ENCODE results near the gene BBLN.
"Not testable (repeated sequence)": the region's sequence is repeated elsewhere in the genome, so short reads cannot be mapped to it uniquely, and the experiment has no call there.

BBLN gene

GRCh38 chr9:128159784-128160602 lies at the start of gene BBLN:
BBLN (plus strand) TSS chr9:128160265; CDS start chr9:128160408, 143 bp downstream.
- in situ Hi-C loops (cut with MboI; ENCODE audit: low sequenced_read_pairs): no loop called here

DNA sequence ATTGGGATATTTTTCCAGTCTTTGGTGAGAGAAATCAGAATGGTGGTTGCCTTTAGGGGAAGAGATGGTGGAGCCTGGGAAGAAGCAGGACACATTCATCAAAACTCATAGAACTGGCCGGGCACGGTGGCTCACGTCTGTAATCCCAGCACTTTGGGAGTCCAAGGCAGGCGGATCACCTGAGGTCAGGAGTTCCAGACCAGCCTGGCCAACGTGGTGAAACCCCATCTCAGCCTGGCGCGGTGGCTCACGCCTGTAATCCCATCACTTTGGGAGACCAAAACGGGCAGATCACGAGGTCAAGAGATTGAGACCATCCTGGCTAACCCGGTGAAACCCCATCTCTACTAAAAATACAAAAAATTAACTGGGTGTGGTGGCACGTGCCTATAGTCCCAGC lies 48.3 kb upstream of the BBLN start:
- in situ Hi-C loops (cut with MboI; ENCODE audit: low sequenced_read_pairs): not testable (repeated sequence)

DNA sequence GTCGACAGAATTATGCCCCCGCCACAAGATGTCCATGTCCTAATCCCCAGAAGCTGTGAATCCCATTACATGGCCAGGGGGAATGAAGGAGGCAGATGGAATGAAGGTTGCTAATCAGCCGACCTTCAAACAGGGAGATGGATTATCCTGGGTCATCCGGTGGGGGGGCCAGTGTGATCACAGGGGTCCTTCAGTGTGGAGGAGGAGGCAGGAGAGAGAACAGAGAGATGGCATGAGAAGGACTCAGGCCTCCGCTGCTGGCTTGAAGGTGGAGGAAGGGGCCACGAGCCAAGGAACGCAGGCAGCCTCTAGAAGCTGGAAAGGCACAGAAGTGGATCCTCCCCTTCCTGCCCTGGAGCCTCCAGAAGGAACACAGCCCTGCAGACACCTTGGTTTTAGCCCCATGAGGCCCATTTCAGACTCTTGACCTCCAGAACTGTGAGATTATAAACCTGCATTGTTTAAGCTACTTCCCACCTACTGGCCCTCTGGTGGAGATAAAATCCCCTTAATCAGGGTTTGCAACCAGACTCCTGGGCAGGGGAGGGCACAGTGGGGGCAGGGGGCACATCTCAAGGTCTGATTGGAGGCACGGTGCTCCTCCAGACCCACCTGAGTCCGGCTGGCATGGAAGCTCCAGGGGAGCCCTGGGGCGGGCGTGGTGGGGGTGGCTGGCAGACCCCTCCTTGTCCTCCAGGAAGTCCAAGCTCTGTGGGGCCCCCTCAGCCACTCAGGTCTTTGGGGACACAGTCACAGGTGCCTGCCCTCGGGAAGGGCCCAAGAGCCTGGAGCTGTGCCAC lies 46.3 kb upstream of the BBLN start:
- in situ Hi-C loops (cut with MboI; ENCODE audit: low sequenced_read_pairs): no loop called here

DNA sequence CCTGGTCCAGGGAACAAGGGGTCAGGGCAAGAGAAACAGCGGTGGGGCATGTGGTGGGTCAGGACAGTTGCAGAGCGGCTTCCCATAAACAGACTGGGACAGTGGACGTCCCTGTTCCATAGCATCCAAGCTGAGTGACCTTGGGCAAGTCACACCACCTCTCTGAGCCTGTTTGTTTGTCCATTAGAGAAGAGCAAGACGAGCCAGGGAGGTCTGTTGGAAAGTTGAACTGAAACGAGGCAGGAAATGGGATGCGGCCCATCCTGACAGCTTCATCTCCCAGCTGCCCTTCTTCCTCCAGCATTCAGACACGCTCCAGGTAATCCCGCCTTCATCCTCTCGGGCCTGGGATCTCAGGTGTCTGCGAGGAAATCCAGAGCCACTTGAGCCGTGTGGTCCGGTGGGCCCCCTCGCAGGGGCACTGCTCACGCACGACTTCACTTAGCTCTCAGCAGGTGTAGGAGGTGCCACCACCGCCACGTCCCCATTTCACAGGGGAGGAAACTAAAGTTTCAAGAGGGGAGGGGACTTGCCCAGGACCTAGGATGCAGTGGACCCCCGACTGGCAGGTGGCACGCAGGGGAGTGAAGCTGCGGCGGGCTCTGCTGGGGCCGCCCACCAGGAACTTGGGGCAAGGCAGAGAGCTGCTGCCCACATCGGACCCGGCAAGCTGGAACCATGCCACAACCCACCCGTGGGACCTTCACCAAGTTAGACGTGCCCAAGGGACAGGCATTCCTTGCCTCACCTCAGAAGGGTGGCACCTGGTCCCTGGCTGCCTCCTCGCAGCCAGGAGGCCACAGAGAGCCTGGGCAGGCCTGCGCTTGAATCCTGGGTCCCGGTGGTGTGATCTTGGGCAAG lies 45.5 kb upstream of the BBLN start:
- in situ Hi-C loops (cut with MboI; ENCODE audit: low sequenced_read_pairs): no loop called here

- in situ Hi-C loops (cut with MboI; ENCODE audit: low sequenced_read_pairs): no loop called here
Observed at GRCh38 chr9:128115187-128116103, 44.6 kb upstream of the BBLN start.

DNA sequence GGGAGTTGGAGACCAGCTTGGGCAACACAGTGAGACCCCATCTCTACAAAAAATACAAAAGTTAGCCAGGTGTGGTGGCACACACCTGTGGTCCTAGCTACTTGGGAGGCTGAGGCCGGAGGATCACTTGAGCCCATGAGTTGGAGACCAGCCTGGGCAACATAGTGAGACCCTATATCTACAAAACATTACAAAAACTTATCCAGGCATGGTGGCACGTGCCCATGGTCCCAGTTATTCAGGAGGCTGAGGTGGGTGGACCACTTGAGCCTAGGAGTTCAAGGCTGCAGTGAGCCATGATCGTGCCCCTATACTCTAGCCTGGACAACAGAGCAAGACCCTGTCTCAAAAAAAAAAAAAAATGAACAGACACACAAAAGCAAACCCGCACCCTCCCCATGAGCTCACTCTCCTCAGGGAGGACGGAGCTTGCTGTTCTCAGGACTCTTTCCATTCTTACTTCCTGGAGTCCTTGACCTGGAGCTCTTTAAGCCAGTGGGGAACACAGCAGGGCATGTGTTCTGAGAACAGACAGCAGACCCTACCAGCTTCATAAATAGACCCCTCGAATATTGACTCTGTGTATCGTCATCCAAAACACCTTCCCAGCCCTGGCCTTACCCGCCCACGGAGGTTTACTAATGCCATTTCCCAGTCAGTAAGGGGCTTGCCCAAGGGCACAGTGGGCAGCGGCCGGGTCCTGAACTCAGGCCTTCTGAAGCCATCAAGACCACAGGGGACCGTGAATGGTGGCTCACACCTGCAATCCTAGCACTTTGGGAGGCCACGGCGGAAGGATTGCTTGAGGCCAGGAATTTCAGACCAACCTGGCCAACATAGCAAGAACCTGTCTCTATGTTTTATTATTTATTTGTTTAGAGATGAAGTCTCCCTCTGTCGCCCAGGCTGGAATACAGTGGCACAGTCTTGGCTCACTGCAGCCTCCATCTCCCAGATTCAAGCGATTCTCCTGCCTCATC lies 43.7 kb upstream of the BBLN start:
- in situ Hi-C loops (cut with MboI; ENCODE audit: low sequenced_read_pairs): no loop called here

- in situ Hi-C loops (cut with MboI; ENCODE audit: low sequenced_read_pairs): no loop called here
Observed at GRCh38 chr9:128117613-128118471, 42.2 kb upstream of the BBLN start.

DNA sequence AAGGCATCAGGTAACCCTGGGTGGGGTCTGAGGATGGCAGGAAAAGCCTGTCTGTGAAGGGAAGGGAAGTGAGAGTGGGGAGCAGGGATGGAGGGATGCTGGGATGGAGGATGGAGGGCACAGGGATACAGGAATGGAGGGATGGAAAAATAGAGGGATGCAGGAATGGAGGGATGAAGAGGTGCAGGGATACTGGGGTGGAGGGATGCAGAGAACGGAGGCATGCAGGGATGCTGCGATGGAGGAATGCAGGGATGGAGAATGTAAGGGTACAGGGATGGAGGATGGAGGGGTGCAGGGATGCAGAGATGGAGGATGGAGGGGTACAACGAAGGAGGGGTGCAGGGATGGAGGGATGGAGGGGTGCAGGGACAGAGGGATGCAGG lies 41.6 kb upstream of the BBLN start:
- in situ Hi-C loops (cut with MboI; ENCODE audit: low sequenced_read_pairs): no loop called here

DNA sequence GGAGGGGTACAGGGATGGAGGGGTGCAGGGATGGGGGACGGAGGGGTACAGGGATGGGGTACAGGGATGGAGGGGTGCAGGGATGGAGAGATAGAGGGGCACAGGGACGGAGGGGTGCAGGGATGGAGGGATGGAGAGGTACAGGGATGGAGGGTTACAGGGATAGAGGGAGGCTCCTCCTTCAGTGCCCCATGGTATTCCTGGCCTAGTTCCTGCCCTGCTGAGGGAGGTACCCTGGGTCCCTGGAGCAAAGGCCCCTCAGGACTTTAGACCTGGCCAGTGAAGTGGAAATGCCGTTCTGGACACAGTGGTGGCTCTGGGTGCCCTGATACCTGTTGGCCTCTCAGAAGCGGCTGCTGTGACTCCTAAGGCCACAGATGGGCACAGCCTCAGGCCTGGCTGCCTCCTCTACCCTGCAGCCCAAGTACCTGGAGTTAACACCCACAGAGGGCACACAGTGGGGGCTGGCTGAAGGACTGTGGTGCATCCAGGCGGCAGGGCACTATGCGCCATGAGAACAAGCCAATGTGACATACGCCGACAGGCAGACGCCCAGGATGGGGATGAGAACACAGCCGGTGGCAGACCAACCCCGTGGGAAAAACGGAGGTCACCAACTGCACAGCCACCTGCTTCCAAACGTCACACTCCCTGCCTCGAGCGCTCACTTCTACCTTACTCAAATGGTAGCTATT lies 40.9 kb upstream of the BBLN start:
- in situ Hi-C loops (cut with MboI; ENCODE audit: low sequenced_read_pairs): no loop called here

DNA sequence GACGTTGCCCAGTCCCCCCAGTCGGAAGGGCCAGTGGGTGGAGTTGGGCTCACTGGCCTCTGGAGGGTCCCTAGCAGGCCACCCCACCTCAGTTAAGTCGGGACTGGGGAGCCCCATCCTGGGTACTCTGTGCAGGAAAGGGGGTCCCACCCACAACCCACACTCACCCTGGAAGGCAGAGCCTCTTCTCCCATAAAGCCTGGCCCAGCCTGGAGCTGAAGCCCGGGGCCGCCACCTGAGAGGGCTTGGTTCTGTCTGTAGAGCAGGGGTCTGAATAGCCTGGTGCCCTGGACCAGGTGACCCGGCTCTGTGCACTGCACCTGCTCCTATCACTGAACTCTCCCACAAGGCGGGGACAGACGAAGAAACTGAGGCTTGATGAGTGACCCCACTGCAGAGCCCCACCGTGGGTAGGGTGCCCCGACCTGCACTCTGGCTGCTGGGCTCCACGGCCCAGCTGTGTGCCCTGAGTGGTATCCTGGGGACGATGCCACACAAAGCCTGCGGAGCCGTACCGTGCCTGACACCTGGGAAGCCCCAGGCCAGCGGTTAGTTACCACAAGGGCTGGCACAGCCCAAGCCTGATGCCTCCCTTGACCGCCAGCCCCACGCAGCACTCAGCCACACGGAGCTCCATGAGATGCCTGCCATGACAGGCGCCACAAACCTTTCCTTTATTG lies 39.9 kb upstream of the BBLN start:
- in situ Hi-C loops (cut with MboI; ENCODE audit: low sequenced_read_pairs): no loop called here

DNA sequence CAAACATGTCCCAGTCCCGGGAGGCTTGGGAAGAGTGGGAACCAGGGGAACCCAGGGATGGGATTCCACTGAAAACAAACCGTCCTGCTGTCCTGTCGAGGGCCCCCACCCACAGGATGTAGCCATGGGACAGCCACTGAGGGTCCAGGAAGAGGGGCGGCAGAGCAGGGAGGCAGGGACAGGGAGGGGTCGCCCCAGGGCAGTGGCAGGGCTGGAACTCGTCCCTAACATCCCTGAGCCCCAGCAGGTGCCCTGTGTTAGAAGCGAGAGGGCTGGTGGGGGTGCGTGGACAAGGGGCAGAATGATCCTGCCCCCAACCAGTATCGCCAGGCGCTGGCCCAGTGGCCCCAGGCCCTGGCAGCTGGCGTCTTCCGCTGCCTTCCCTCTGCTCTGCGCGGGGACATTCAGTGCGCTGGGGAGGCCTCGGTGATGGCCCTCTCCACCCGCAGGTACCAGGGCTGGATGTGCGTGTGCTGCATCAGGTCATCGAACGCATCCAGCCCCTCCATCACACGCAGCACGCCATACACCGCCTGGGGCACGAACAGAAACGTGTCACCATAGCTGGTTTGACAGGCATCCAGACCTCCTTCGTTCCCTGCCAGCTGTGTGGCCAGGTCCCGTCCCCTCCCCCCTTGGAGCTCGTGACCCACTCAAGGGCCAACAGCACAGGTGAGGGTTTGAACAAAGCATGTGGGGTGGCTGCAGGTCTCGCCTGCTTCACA lies 39.2 kb upstream of the BBLN start:
- in situ Hi-C loops (cut with MboI; ENCODE audit: low sequenced_read_pairs): no loop called here

DNA sequence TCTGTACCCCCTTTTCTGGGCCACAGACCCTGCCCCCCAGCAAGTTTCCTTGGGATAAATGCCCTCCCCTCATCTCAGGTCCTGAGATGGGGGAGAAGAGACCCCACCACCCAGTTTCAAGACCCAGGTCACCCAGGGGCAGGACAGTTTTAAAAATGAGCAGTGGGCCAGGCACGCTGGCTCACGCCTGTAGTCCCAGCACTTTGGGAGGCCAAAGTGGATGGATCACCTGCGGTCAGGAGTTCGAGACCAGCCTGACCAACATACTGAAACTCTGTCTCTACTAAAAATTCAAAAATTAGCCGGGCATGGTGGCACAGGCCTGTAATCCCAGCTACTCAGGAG lies 38.6 kb upstream of the BBLN start:
- in situ Hi-C loops (cut with MboI; ENCODE audit: low sequenced_read_pairs): no loop called here

- in situ Hi-C loops (cut with MboI; ENCODE audit: low sequenced_read_pairs): no loop called here
Observed at GRCh38 chr9:128121924-128122808, 37.9 kb upstream of the BBLN start.

DNA sequence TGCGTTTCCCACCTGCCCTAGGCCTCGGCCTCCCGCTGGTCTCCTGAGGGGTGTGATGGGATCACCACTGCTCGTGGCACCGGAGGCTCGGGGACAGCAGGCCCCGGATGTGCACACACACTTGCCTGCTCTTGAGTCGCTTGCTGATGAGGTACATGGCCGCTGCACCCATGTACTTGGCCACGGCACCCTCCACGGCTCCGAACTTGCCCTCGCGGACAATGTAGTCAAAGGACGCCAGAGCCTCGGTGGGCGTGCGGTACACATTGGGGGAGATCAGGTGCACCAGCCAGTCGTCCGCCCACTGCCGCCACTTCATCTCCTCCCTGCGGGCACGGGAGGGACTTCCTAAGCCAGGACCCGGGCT lies 37.3 kb upstream of the BBLN start:
- in situ Hi-C loops (cut with MboI; ENCODE audit: low sequenced_read_pairs): no loop called here

DNA sequence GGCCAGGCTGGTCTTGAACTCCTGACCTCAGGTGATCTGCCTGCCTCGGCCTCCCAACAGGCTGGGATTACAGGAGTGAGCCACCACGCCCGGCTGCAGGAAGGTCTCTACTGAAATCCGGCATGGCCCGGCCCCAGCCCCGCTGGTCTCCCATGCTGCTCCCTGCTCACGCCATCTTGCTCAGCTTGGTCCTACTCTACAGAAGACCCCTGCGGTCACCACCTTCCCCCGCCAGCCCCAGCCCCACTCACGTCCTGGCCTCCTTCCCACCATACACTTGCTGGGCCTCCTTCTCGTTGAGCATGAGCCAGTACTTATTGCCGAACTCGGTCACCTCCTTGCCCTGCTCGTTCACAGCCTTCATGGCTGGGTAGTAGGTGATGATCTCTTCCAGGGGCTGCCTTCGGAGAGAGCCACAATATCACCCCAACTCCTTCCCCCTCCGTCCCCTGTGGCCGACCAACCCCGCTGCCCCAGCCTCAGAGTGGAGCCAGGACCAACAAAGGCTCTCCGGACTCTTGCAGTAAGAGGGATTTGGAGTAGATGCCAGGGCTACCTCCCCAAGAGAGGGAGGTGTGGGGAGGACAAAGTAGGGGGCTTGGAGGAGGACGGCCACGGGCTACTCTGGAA lies 36.5 kb upstream of the BBLN start:
- in situ Hi-C loops (cut with MboI; ENCODE audit: low sequenced_read_pairs): no loop called here
